LNCaP clone FGC (cell line): ENCODE measurements around the gene MCHR2.

ENCODE experiments used
- DNase-seq: peaks from one replicate; pipeline ENCODE4 v3.0.0-alpha.2; 2011; ENCODE audit warnings: low read depth
- H3K4me3 ChIP-seq: 2 replicates; pipeline ENCODE4 v1.5.1; 2011; ENCODE audit warnings: mild to moderate bottlenecking, low read depth, low read length, control low read depth
- TF ChIP-seq, protein P1 (sequence below): IDR thresholded peaks from 2 replicates; pipeline ENCODE4 v1.5.1; 2012; ENCODE audit warnings: mild to moderate bottlenecking; ENCODE audit not compliant: control insufficient read depth, insufficient read depth; ENCODE audit errors: extremely low read depth

The MCHR2 gene

DNA sequence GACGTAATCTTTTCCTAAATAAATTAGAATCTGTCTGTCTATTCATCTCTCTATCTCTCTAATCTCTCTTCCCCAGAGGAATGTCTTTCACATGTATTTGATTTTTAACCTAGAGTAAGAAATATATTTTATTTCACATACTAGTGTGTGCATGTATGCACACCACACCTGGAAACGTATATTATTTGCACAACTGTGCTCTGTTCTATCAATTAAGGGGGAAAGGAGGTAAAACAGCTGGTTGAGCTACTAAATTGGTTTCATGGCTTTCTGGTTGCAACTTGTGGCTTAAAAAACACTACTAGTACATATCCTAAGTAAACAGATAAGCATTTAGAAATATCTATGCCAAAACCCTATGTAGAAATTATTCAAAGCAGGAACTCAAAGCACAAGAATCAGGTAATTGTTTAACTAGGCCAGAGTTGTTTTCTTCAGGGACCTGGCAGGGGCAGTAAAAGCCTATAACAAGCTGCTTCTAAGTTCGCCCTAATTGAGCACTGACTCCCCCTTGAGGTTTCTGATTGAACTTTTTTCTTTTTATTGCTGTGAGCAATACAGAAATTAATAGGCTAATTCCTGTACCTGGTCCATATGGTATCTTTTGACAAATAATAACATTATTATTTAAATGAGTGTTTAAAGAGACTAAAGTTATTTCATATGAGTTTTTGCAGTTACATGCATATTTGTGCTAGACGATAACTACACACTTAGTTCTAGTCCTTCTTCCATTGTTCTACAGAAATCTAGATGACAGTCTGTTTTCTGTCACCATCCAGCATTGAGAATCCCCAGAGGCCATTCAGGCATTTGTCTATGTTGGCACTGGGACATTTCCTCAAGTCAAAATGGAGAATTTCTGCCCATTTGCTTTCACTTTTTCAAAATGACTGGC, 88.6 kb downstream of the MCHR2 start:
- DNase-seq = peak; percentile 45
- H3K4me3 ChIP-seq = no peak overlapping the region
- TF ChIP-seq, protein P1, sequence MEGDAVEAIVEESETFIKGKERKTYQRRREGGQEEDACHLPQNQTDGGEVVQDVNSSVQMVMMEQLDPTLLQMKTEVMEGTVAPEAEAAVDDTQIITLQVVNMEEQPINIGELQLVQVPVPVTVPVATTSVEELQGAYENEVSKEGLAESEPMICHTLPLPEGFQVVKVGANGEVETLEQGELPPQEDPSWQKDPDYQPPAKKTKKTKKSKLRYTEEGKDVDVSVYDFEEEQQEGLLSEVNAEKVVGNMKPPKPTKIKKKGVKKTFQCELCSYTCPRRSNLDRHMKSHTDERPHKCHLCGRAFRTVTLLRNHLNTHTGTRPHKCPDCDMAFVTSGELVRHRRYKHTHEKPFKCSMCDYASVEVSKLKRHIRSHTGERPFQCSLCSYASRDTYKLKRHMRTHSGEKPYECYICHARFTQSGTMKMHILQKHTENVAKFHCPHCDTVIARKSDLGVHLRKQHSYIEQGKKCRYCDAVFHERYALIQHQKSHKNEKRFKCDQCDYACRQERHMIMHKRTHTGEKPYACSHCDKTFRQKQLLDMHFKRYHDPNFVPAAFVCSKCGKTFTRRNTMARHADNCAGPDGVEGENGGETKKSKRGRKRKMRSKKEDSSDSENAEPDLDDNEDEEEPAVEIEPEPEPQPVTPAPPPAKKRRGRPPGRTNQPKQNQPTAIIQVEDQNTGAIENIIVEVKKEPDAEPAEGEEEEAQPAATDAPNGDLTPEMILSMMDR = peak; percentile 71

DNA sequence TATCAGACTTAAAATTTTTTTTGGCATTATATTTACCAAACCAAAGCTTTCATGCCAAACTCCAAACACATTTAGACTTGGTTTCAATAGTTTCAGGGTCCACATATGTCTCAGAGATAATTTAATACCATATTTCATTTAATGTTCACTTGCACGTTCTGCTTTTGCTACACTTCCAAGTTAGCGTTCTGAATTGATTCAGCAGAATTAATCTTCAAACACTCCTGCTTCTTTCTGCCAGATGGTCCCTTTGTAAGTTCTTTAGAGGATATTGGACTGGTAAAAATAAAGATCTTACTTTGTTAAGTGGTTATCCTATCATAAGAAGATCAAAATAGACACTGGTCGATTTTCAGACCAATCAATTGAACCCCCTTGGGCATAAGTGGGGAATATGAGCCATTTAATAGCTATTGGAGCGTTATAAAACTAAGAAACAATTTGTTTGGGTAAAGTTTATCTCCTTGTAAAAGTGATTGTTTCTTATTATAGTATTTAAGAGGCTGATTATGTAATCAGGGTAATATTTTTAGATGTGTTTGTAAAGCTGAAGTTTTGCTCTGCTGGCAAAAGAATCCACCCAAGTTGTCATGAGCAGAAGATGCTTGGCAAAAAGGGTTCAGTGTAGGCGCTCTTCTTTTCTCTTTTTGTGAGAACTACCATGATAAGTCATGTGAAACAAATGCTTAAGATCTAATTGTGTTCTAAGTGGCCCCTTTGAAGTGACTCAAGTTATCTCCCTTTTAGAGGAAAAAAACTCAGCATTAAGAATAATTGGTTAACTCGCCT, 92.2 kb downstream of the MCHR2 start:
- DNase-seq = no peak
- TF ChIP-seq, protein P1 = no peak
- H3K4me3 ChIP-seq = no peak overlapping the region

DNA sequence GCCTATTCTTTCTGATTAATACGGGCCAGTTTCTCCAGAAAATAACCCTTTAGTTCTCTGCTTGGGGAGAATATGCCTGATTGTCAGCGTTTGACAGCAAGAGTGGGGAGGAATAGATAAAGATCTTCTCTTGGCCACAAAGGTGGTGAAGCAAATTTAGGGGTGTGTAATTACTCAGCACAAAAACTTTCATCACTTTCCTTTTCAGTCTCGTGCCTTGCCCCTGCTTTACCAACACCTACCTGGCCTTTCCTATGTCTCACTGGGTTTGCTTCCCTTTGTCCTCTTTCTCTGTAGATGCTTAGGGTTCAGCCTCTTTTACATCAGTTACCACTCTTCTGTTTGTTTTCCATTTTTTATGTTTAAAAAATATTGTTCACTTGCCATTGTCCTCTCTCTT, 99.2 kb downstream of the MCHR2 start:
- H3K4me3 ChIP-seq = no peak overlapping the region
- DNase-seq = no peak
- TF ChIP-seq, protein P1 = no peak

DNA sequence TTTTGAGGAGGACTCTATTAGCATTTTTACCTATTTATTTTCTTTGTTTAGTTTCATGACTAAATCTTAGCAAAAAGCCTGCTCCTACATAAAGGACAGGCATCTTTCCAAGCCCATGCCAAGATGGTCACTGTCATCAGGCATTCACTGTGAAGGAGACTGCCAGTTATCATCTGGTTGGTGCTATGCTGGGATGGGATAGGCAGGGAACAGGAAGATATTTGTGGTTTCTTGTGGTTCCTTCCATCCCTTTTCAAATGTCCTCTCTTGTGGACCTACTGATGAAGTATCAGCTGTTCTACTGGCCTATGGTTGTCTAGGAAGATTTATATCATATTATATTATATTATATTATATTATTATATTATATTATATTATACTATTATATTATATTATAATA, 107.0 kb downstream of the MCHR2 start:
- no peak overlapping the region for H3K4me3 ChIP-seq
- DNase-seq = no peak
- TF ChIP-seq, protein P1 = no peak

DNA sequence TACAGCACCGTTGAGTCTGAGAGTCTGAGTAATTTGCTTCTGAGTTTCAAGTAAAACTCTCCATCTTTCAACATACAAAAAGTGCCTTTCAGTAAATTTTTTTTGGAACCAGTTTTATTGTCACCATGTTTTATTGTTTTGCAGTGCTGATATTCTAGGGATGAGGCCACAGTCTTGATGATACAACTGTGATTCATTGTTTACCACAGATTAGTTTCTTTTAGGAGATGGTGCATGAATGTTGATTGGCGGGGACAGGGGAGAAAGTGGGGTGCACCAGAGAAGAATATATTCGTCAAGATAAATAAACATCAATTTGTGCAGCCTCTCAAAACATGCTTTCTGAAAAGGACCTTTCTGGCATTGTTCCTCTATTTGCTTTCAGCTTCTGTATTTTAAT, 109.0 kb downstream of the MCHR2 start:
- H3K4me3 ChIP-seq = no peak overlapping the region
- DNase-seq = no peak
- TF ChIP-seq, protein P1 = no peak

DNA sequence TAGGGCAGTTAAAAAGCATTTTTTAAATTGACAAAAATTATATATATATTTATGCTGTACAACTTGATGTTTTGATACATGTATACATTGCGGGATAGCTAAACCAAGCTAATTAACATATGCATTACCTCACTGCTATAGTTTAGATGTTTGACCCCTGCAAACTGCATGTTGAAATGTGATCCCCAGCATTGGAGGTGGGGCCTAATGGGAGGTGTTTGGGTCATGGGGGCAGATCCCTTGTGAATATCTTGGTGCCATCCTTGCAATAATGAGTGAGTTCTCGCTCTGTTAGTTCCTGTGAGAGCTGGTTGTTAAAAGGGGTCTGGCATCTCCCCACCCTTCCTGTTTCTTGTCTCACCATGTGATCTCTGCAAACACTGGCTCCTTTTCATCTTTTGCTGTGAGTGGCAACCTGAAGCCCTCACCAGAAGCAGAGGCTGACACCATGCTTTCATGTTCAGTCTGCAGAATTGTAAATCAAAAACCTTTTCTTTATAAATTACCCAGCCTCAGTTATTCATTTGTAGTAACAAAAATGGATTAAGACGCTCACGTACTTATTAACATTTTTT, 111.8 kb downstream of the MCHR2 start:
- no peak overlapping the region for H3K4me3 ChIP-seq
- DNase-seq = no peak
- TF ChIP-seq, protein P1 = no peak
